Spleen (tissue), 11 donors: ENCODE data around the gene SH3BP4. TPM values are rescaled to one million over a fixed set of nuclear protein-coding genes. Genes with fewer than 3 reads are reported as not detected.

Source experiments
- DNase-seq: peaks from one replicate; pipeline ENCODE4 v3.0.0-alpha.2; 2020
- H3K27ac ChIP-seq, 8 donors: fragments of 200-600 bp; sonication (generic) in 7 of 8; 1 replicate in 4 of 8; 2 replicates in 4 of 8; pipeline versions ENCODE4 v1.5.0 to v1.8.0; 2016 to 2021; ENCODE audit warnings: inconsistent platforms in 4 of 8, mild to moderate bottlenecking in 4 of 8, moderate library complexity in 1 of 8
- H3K27me3 ChIP-seq, 7 donors: fragments of 200-600 bp; sonication (generic) in 6 of 7; replicated peaks in 1 of 7; 1 replicate in 4 of 7; 2 replicates in 3 of 7; pipeline versions ENCODE4 v1.5.0 to v1.8.0; 2016 to 2021; ENCODE audit warnings: inconsistent platforms in 3 of 7, mild to moderate bottlenecking in 1 of 7
- H3K36me3 ChIP-seq, 6 donors: fragments of 200-600 bp; sonication (generic) in 5 of 6; 1 replicate in 4 of 6; 2 replicates in 2 of 6; pipeline versions ENCODE4 v1.5.0 to v1.8.0; 2016 to 2021; ENCODE audit warnings: inconsistent platforms in 2 of 6
- H3K4me1 ChIP-seq, 6 donors: fragments of 200-600 bp; sonication (generic) in 5 of 6; 1 replicate in 3 of 6; 2 replicates in 3 of 6; pipeline versions ENCODE4 v1.5.0 to v1.8.0; 2016 to 2021; ENCODE audit warnings: inconsistent platforms in 3 of 6
- H3K4me3 ChIP-seq, 8 donors: fragments of 200-600 bp; sonication (generic) in 7 of 8; 1 replicate in 4 of 8; 2 replicates in 4 of 8; pipeline versions ENCODE4 v1.5.0 to v1.8.0; 2016 to 2021; ENCODE audit warnings: inconsistent platforms in 4 of 8, mild to moderate bottlenecking in 4 of 8, moderate library complexity in 2 of 8
- H3K9me3 ChIP-seq, 8 donors: fragments of 200-600 bp; sonication (generic) in 7 of 8; 1 replicate in 4 of 8; 2 replicates in 4 of 8; pipeline versions ENCODE4 v1.5.0 to v1.8.0; 2016 to 2021; ENCODE audit warnings: inconsistent platforms in 4 of 8
- CTCF ChIP-seq, 11 experiments: fragments of 200-600 bp in 7 of 11; fragments of 450-650 bp in 4 of 11; sonication (generic) in 4 of 11; IDR thresholded peaks in 8 of 11; conservative IDR thresholded peaks in 3 of 11; 1 replicate in 7 of 11; 2 replicates in 4 of 11; pipeline versions ENCODE4 v1.4.0 to v1.8.0; 2016 to 2021; ENCODE audit warnings: antibody characterized with exemption in 11 of 11, inconsistent platforms in 4 of 11, mild to moderate bottlenecking in 1 of 11
- POLR2A ChIP-seq, 3 donors: fragments of 450-650 bp; IDR thresholded peaks; one replicate each; pipeline ENCODE4 v1.5.1; 2017; ENCODE audit warnings: antibody characterized with exemption in 3 of 3, mild to moderate bottlenecking in 1 of 3
- POLR2AphosphoS5 ChIP-seq, 3 donors: sonication (generic); formaldehyde crosslinking; IDR thresholded peaks; one replicate each; pipeline ENCODE4 v1.5.1; 2017; ENCODE audit warnings: antibody characterized with exemption in 3 of 3
- WGBS, 5 donors: extraction: QIAGEN DNeasy Blood & Tissue Kit in 3 of 5; methylation state at CpG; one replicate each; pipeline versions ENCODE4 v1.1.5 to v1.1.7; 2013 to 2018; 5-methylcytosine and 5-hydroxymethylcytosine counted together
- intact Hi-C: fragments of 100-400 bp; cut with DNase I; formaldehyde crosslinking; loops from one replicate; pipeline ENCODE4 v1.15.0; 2023; ENCODE audit warnings: low total_unique reads
- polyA plus RNA-seq, 3 donors: library from polyadenylated mRNA; stranded (reverse); fragments of 200-250 nt; gene quantifications; one replicate each; pipeline ENCODE4 v1.2.1, GENCODE V29; 2013
- total RNA-seq, 7 donors: library from RNA; depleted of rRNA in 3 of 7; stranded (reverse); fragments of >200 nt in 3 of 7; fragmentation: NEBNext Ultra II Directional in 4 of 7; extraction: Animal tissue kit (Norgen Biotek cat#: 25700) in 4 of 7; gene quantifications; one replicate each; pipeline versions ENCODE4 v1.1.0 to v1.2.1, GENCODE V29; 2016 to 2021
- donor health status: healthy with polysubstance abuse.
- donor health status: DM: no; HTN: no; CAD: no; lungs with moderate emphysema.
- donor health status: DM: no; HTN: no; CAD: no.
- donor health status: Bipolar disorder and iron deficiency.
- donor health status: healthy.
- donor health status: DM: no; HTN: no; CAD: no.
- donor health status: DM: yes; HTN: yes; CAD: no.

The SH3BP4 gene
- total and polyA plus RNA-seq, 10 donors: 2.3 to 21.0 (median 12.4) TPM

- Histone ChIP-seq H3K4me3 (no peak overlapping the region), H3K27ac (no peak overlapping the region), H3K9me3 (no peaks in the 10 kb centered on the region), H3K4me1 (no peaks in the 10 kb centered on the region), H3K36me3 (no peaks in the 10 kb centered on the region), H3K27me3 (no peaks in the 10 kb centered on the region)
- intact Hi-C loops: no loop called here
- no peak for TF ChIP-seq CTCF (IDR thresholded peaks at IDR 0.05 in 8 of 11, conservative IDR thresholded peaks at IDR 0.05 in 3 of 11)
- no peak for TF ChIP-seq POLR2AphosphoS5 (IDR thresholded peaks at IDR 0.05)
- TF ChIP-seq POLR2A (IDR thresholded peaks at IDR 0.05): no peak
- WGBS, 5 donors: 75 to 90% (median 76%) methylated on average over 3 of the region's 3 CpGs
- no peak for DNase-seq
Measured at GRCh38 chr2:234910186-234910679, 41.6 kb upstream of the SH3BP4 start.

GRCh38 chr2:234911271-234911670 lies 40.5 kb upstream of the SH3BP4 start:
- Histone ChIP-seq H3K4me1 (no peaks in the 10 kb centered on the region), H3K9me3 (no peaks in the 10 kb centered on the region), H3K36me3 (no peaks in the 10 kb centered on the region), H3K27me3 (no peaks in the 10 kb centered on the region), H3K4me3 (no peak overlapping the region), H3K27ac (no peak overlapping the region)
- DNase-seq: no peak
- intact Hi-C loops: no loop called here
- TF ChIP-seq POLR2AphosphoS5 (IDR thresholded peaks at IDR 0.05): no peak
- no peak for TF ChIP-seq CTCF (IDR thresholded peaks at IDR 0.05 in 8 of 11, conservative IDR thresholded peaks at IDR 0.05 in 3 of 11)
- TF ChIP-seq POLR2A (IDR thresholded peaks at IDR 0.05): no peak
- WGBS, 5 donors: 64 to 97% (median 84%) methylated on average over 2 of the region's 2 CpGs

GRCh38 chr2:234912437-234912836 lies 39.4 kb upstream of the SH3BP4 start:
- Histone ChIP-seq H3K27ac (no peak overlapping the region), H3K27me3 (peaks cover 0 to 3% (median 0%) of the 10 kb centered on the region in 7 donors), H3K9me3 (no peaks in the 10 kb centered on the region), H3K4me1 (no peaks in the 10 kb centered on the region), H3K36me3 (no peaks in the 10 kb centered on the region), H3K4me3 (no peak overlapping the region)
- no peak for DNase-seq
- no peak for TF ChIP-seq CTCF (IDR thresholded peaks at IDR 0.05 in 8 of 11, conservative IDR thresholded peaks at IDR 0.05 in 3 of 11)
- no peak for TF ChIP-seq POLR2AphosphoS5 (IDR thresholded peaks at IDR 0.05)
- TF ChIP-seq POLR2A (IDR thresholded peaks at IDR 0.05): no peak
- intact Hi-C loops: no loop called here
- 77 to 90% (median 83%) methylated on average over 3 of the region's 3 CpGs for WGBS, 5 donors

GRCh38 chr2:234913208-234913626 lies 38.6 kb upstream of the SH3BP4 start:
- TF ChIP-seq POLR2AphosphoS5 (IDR thresholded peaks at IDR 0.05): no peak
- TF ChIP-seq CTCF (IDR thresholded peaks at IDR 0.05 in 8 of 11, conservative IDR thresholded peaks at IDR 0.05 in 3 of 11): no peak
- TF ChIP-seq POLR2A (IDR thresholded peaks at IDR 0.05): no peak
- DNase-seq: no peak
- H3K4me3 ChIP-seq: no peak overlapping the region
- H3K36me3 ChIP-seq: no peaks in the 10 kb centered on the region
- peaks cover 0 to 4% (median 0%) of the 10 kb centered on the region in 7 donors for H3K27me3 ChIP-seq
- intact Hi-C loops: no loop called here
- no peak overlapping the region for H3K27ac ChIP-seq
- 75 to 86% (median 85%) methylated on average over 5 of the region's 5 CpGs for WGBS, 5 donors
- no peaks in the 10 kb centered on the region for H3K9me3 ChIP-seq
- H3K4me1 ChIP-seq: no peaks in the 10 kb centered on the region
